A549 (cell line): ENCODE data around the gene EXOC7. TPM values are rescaled to one million over a fixed set of nuclear protein-coding genes. Genes with fewer than 3 reads are reported as not detected.
A peak's percentile ranks its signal among the peaks of the same experiment; 100 is the strongest.

Experiments
- ATAC-seq, 2 experiments: fragments of 200-7000 bp in 1 of 2; fragments of >200 bp in 1 of 2; cut with Nextera tagmentation in 1 of 2; cut with Tn5 transposase in 1 of 2; 3 replicates each; pipeline versions ENCODE4 v1.8.0 to v1.9.1; 2018 to 2020; ENCODE audit warnings: mild to moderate bottlenecking in 1 of 2, moderate library complexity in 1 of 2
- CTCF ChIA-PET: fragments of 300-600 bp; sonication (Branson Sonifier 250); formaldehyde crosslinking; extraction: SDS; loops from one replicate; lab custom pipeline; 2021; ENCODE audit warnings: antibody characterized with exemption, inconsistent platforms; lab: Yijun Ruan, JAX
- POLR2A ChIA-PET: fragments of 350-600 bp; formaldehyde crosslinking; extraction: SDS; loops from one replicate; lab custom pipeline; 2021; ENCODE audit warnings: antibody characterized with exemption, inconsistent platforms; lab: Yijun Ruan, JAX
- DNase-seq, 2 experiments: peaks; one replicate each; pipeline versions ENCODE4 v3.0.0 to v3.0.0-alpha.2; 2011 to 2016; ENCODE audit warnings: low read depth in 1 of 2, low spot score in 1 of 2
- FAIRE-seq: peaks from 2 replicates; lab custom pipeline; 2011; peaks lifted over from hg19 to GRCh38; lab: Jason Lieb, UNC
- H3K27ac ChIP-seq, 2 experiments: fragments of >200 bp; sonication (Bioruptor Twin); formaldehyde crosslinking; 3 replicates each; pipeline ENCODE4 v1.5.1; 2016 to 2017
- H3K4me1 ChIP-seq: fragments of >200 bp; sonication (Bioruptor Twin); formaldehyde crosslinking; 3 replicates; pipeline ENCODE4 v1.6.1; 2016
- H3K4me2 ChIP-seq: fragments of >200 bp; sonication (Bioruptor Twin); formaldehyde crosslinking; 3 replicates; pipeline ENCODE4 v1.6.1; 2016
- H3K4me3 ChIP-seq: fragments of >200 bp; sonication (Bioruptor Twin); formaldehyde crosslinking; 3 replicates; pipeline ENCODE4 v1.5.1; 2016
- H3K9me3 ChIP-seq: fragments of >200 bp; sonication (Bioruptor Twin); formaldehyde crosslinking; 3 replicates; pipeline ENCODE4 v1.6.1; 2016
- BCL3 ChIP-seq: fragments of >200 bp; sonication (Bioruptor Twin); formaldehyde crosslinking; IDR thresholded peaks from 3 replicates; pipeline ENCODE4 v1.6.1; 2016
- EHF ChIP-seq: fragments of 250-450 bp; sonication (Bioruptor Pico); IDR thresholded peaks from 2 replicates; pipeline ENCODE4 v1.5.0; 2020; ENCODE audit warnings: mild to moderate bottlenecking
- GATA3 ChIP-seq: IDR thresholded peaks from 2 replicates; pipeline ENCODE4 v1.6.1; 2012; ENCODE audit warnings: borderline replicate concordance
- HOXB5 ChIP-seq: fragments of 250-450 bp; sonication (Bioruptor Pico); IDR thresholded peaks from 2 replicates; pipeline ENCODE4 v1.5.0; 2020; ENCODE audit warnings: mild to moderate bottlenecking, moderate library complexity
- JUN ChIP-seq, 2 experiments: fragments of >200 bp; sonication (Bioruptor Twin); formaldehyde crosslinking; IDR thresholded peaks; 2 replicates in 1 of 2; 3 replicates in 1 of 2; pipeline ENCODE4 v1.6.1; 2016 to 2017
- NR3C1 ChIP-seq: fragments of >200 bp; sonication (Bioruptor Twin); formaldehyde crosslinking; IDR thresholded peaks from 3 replicates; pipeline ENCODE4 v1.6.1; 2017
- POLR2A ChIP-seq: IDR thresholded peaks from 2 replicates; pipeline ENCODE4 v1.6.1; 2012; ENCODE audit warnings: mild to moderate bottlenecking, low read length
- POLR2AphosphoS2 ChIP-seq: conservative IDR thresholded peaks from 2 replicates; pipeline ENCODE4 v1.6.1; 2012; ENCODE audit warnings: low read length, improper control_type of control experiment, inconsistent platforms
- RARB ChIP-seq: fragments of 250-450 bp; sonication (Bioruptor Pico); IDR thresholded peaks from 2 replicates; pipeline ENCODE4 v1.8.0; 2021; ENCODE audit warnings: mild to moderate bottlenecking, moderate library complexity
- REST ChIP-seq: fragments of 200-600 bp; sonication (generic); IDR thresholded peaks from 2 replicates; pipeline ENCODE4 v1.6.1; 2016; ENCODE audit warnings: antibody characterized with exemption, mild to moderate bottlenecking, moderate library complexity
- SMC3 ChIP-seq: fragments of >200 bp; sonication (Bioruptor Twin); formaldehyde crosslinking; IDR thresholded peaks from 3 replicates; pipeline ENCODE4 v1.6.1; 2018; ENCODE audit warnings: inconsistent platforms
- TFCP2L1 ChIP-seq: fragments of 250-450 bp; sonication (Bioruptor Pico); IDR thresholded peaks from 2 replicates; pipeline ENCODE4 v1.5.0; 2021; ENCODE audit warnings: mild to moderate bottlenecking
- TP53 ChIP-seq: fragments of 250-450 bp; sonication (Bioruptor Pico); IDR thresholded peaks from 2 replicates; pipeline ENCODE4 v1.5.0; 2021; ENCODE audit warnings: mild to moderate bottlenecking, moderate library complexity
- USF2 ChIP-seq: fragments of 450-650 bp; IDR thresholded peaks from 2 replicates; pipeline ENCODE4 v1.6.1; 2014; ENCODE audit warnings: antibody characterized with exemption
- ZFP36 ChIP-seq: fragments of 450-650 bp; IDR thresholded peaks from 2 replicates; pipeline ENCODE4 v1.6.1; 2014; ENCODE audit warnings: borderline replicate concordance; ENCODE audit not compliant: partially characterized antibody
- ZSCAN20 ChIP-seq: fragments of 250-450 bp; sonication (Bioruptor Pico); IDR thresholded peaks from 2 replicates; pipeline ENCODE4 v1.8.0; 2022; ENCODE audit warnings: mild to moderate bottlenecking, moderate library complexity
- WGBS: methylation state at CpG from one replicate; pipeline ENCODE4 v1.1.6; 2017; ENCODE audit errors: missing lambda C conversion rate; 5-methylcytosine and 5-hydroxymethylcytosine counted together
- polyA plus RNA-seq, 4 experiments: library from polyadenylated mRNA; depleted of rRNA in 3 of 4; stranded (reverse); fragments of >200 nt; fragmentation: RNase III in 1 of 4; extraction: RNeasy Plus Mini Kit Qiagen cat#74134 plus additional on column Dnase treatment in 1 of 4; gene quantifications; 2 replicates in 3 of 4; 3 replicates in 1 of 4; pipeline ENCODE4 v1.2.3, GENCODE V29; 2011 to 2017

EXOC7 gene
- polyA plus RNA-seq, 2 of the 4 experiments (the other 2 are of a cell fraction) = 64.5 to 72.3 TPM

- H3K4me3 ChIP-seq = no peak overlapping the region
- CTCF ChIA-PET = interaction anchor here (0.8 to 23.8 kb wide), 5 partner anchors 8 to 240 kb away, joined by 4 to 357 read pairs (median 4); partner anchors contain the start of gene CDK3
- H3K4me1 ChIP-seq = no peaks in the 10 kb centered on the region
- no peak for ATAC-seq
- no peak overlapping the region for H3K4me2 ChIP-seq
- H3K9me3 ChIP-seq = no peaks in the 10 kb centered on the region
- DNase-seq = no peak
- FAIRE-seq = no peak
- no peak for TF ChIP-seq NR3C1
- no peak for TF ChIP-seq ZSCAN20 (CRISPR knock-in tag)
- TF ChIP-seq REST = no peak
- TF ChIP-seq POLR2A = no peak
- TF ChIP-seq RARB (CRISPR knock-in tag) = no peak
- no peak for TF ChIP-seq SMC3
- no peak for TF ChIP-seq ZFP36
- no peak for TF ChIP-seq BCL3
- TF ChIP-seq GATA3 = no peak
- no peak for TF ChIP-seq POLR2AphosphoS2
- TF ChIP-seq USF2 = no peak
- TF ChIP-seq EHF (CRISPR knock-in tag) = no peak
- no peak overlapping the region for H3K27ac ChIP-seq
- 92% methylated on average over 6 of the region's 6 CpGs for WGBS
- POLR2A ChIA-PET = no interaction called here
Observed at GRCh38 chr17:76040376-76040775, 63.2 kb downstream of the EXOC7 start.

DNA sequence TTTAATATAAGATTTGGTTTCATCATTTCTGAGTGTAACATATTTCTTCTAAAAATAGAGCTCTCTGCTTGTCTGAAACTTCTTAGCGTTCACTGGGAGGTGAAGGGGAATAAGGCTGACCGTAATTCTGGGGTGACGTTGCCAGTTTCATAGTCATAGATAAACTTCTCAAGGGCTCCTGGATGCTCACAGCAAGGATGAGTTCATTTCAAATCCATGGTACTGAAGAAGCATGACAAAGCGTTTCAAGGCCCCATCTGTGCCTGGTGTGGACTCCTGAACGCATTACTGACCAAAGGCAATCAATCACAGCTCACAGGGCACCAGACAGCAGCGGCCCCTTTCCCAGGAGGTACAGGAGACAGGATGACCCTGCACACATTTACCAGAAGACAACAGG, 64.5 kb downstream of the EXOC7 start:
- ATAC-seq (no peak), DNase-seq (no peak), FAIRE-seq (no peak)
- no peaks in the 10 kb centered on the region for H3K4me1 ChIP-seq
- CTCF ChIA-PET = interaction anchor here (1.1 to 23.8 kb wide), 5 partner anchors 19 to 261 kb away, joined by 3 to 357 read pairs (median 4); no protein-coding TSS in a partner anchor
- no peak for TF ChIP-seq POLR2A
- no peak for TF ChIP-seq HOXB5 (CRISPR knock-in tag)
- no peak for TF ChIP-seq GATA3
- TF ChIP-seq POLR2AphosphoS2 = no peak
- no peak for TF ChIP-seq TFCP2L1 (CRISPR knock-in tag)
- no peaks in the 10 kb centered on the region for H3K9me3 ChIP-seq
- POLR2A ChIA-PET = no interaction called here
- no peak overlapping the region for H3K4me3 ChIP-seq
- peak overlapping the region in 1 of 2 experiments; percentile 33; a peak in 1 of 6 replicates for H3K27ac ChIP-seq
- WGBS = 85% methylated on average over 6 of the region's 6 CpGs
- H3K4me2 ChIP-seq = no peak overlapping the region

GRCh38 chr17:76038050-76038449, 65.5 kb downstream of the EXOC7 start:
- CTCF ChIA-PET = interaction anchor here (0.6 to 23.8 kb wide), 4 partner anchors 13 to 77 kb away, joined by 3 to 357 read pairs (median 4); no protein-coding TSS in a partner anchor
- ATAC-seq = no peak
- 92% methylated on average over 3 of the region's 3 CpGs for WGBS

More at GRCh38 chr17:76038050-76038449, 65.5 kb downstream of the EXOC7 start:
- Histone ChIP-seq H3K4me1 (no peaks in the 10 kb centered on the region), H3K27ac (no peak overlapping the region), H3K4me3 (no peak overlapping the region), H3K9me3 (no peaks in the 10 kb centered on the region), H3K4me2 (no peak overlapping the region)
- POLR2A ChIA-PET = interaction anchor here (1.4 kb wide), 1 partner anchor 35 kb away, joined by 3 read pairs; the partner anchor contains the start of gene SRP68
- no peak for TF ChIP-seq TP53 (CRISPR knock-in tag)
- no peak for TF ChIP-seq EHF (CRISPR knock-in tag)
- TF ChIP-seq GATA3 = no peak
- 0 out of 5 replicates have a peak, but pooled peaks of 1 of the 2 experiments have one; percentile 14 for TF ChIP-seq JUN (IDR thresholded peaks at IDR 0.05)
- DNase-seq (no peak), FAIRE-seq (no peak)
